Measurements from ENCODE around the gene HEATR5A. TPM values are rescaled to one million over a fixed set of nuclear protein-coding genes. Genes with fewer than 3 reads are reported as not detected.

Gene HEATR5A
- total RNA-seq, 2 donors from 2014 or later, result 31.7 to 36.4 TPM

GRCh38 chr14:31307198-31307597, 113.2 kb downstream of the HEATR5A start:
- Mint-ChIP-seq H3K4me3 (no peak overlapping the region), H3K9me3 (no peaks in the 10 kb centered on the region), H3K27me3 (ENCODE audit: insufficient read depth) (no peaks in the 10 kb centered on the region), H3K4me1 (no peaks in the 10 kb centered on the region), H3K27ac (no peak overlapping the region), H3K36me3 (ENCODE audit: low read depth) (peaks cover 43% of the 10 kb centered on the region)
- Histone ChIP-seq H3K4me3 (ENCODE audit: low read length) (no peak overlapping the region), H3K27ac (ENCODE audit: low read depth, low read length) (no peak overlapping the region), H3K9me3 (ENCODE audit: control insufficient read depth, low read length) (no peaks in the 10 kb centered on the region), H3K9ac (ENCODE audit: extremely low read depth, low read length, poor library complexity, severe bottlenecking) (no peak overlapping the region), H3K27me3 (ENCODE audit: control insufficient read depth, insufficient read depth, low read length, poor library complexity, severe bottlenecking) (no peaks in the 10 kb centered on the region), H3K36me3 (ENCODE audit: control insufficient read depth, insufficient read depth, low read length) (peaks cover 53% of the 10 kb centered on the region), H3K4me1 (ENCODE audit: control insufficient read depth, insufficient read depth, low read length) (no peaks in the 10 kb centered on the region)
- no peak for DNase-seq
- no peak for TF ChIP-seq CTCF (conservative IDR thresholded peaks at IDR 0.05)

- WGBS, 2 experiments (ENCODE audit: insufficient coverage in 1 of 2, insufficient read length in 1 of 2), result 96% methylated on average over 2 to 5 of the region's 5 CpGs
- no peaks in the 10 kb centered on the region for H3K9me3 ChIP-seq (ENCODE audit: control insufficient read depth, low read length)
- Mint-ChIP-seq H3K4me1 (no peaks in the 10 kb centered on the region), H3K9me3 (no peaks in the 10 kb centered on the region), H3K4me3 (no peak overlapping the region), H3K27me3 (ENCODE audit: insufficient read depth) (no peaks in the 10 kb centered on the region), H3K36me3 (ENCODE audit: low read depth) (peaks cover 36% of the 10 kb centered on the region), H3K27ac (peak overlapping the region; percentile 55)
- H3K36me3 ChIP-seq (ENCODE audit: control insufficient read depth, insufficient read depth, low read length), result peaks cover 56% of the 10 kb centered on the region
- H3K4me3 ChIP-seq (ENCODE audit: low read length), result no peak overlapping the region
- no peaks in the 10 kb centered on the region for H3K4me1 ChIP-seq (ENCODE audit: control insufficient read depth, insufficient read depth, low read length)
- H3K27me3 ChIP-seq (ENCODE audit: control insufficient read depth, insufficient read depth, low read length, poor library complexity, severe bottlenecking), result no peaks in the 10 kb centered on the region
- TF ChIP-seq CTCF (conservative IDR thresholded peaks at IDR 0.05), result no peak
- H3K9ac ChIP-seq (ENCODE audit: extremely low read depth, low read length, poor library complexity, severe bottlenecking), result no peak overlapping the region
- DNase-seq, result no peak
- H3K27ac ChIP-seq (ENCODE audit: low read depth, low read length), result no peak overlapping the region
Observed at GRCh38 chr14:31303654-31304053, 116.7 kb downstream of the HEATR5A start.

GRCh38 chr14:31300883-31301282, 119.5 kb downstream of the HEATR5A start:
- H3K27ac ChIP-seq (ENCODE audit: low read depth, low read length), result no peak overlapping the region
- no peak overlapping the region for H3K9ac ChIP-seq (ENCODE audit: extremely low read depth, low read length, poor library complexity, severe bottlenecking)
- no peaks in the 10 kb centered on the region for H3K27me3 ChIP-seq (ENCODE audit: control insufficient read depth, insufficient read depth, low read length, poor library complexity, severe bottlenecking)
- no peak overlapping the region for H3K27ac Mint-ChIP-seq
- H3K9me3 Mint-ChIP-seq, result no peaks in the 10 kb centered on the region
- no peak for DNase-seq
- 94% methylated on average over 3 of the region's 3 CpGs; no CpG with 5 or more reads in 1 of the 2 experiments for WGBS, 2 experiments (ENCODE audit: insufficient coverage in 1 of 2, insufficient read length in 1 of 2)
- no peaks in the 10 kb centered on the region for H3K9me3 ChIP-seq (ENCODE audit: control insufficient read depth, low read length)
- no peaks in the 10 kb centered on the region for H3K4me1 ChIP-seq (ENCODE audit: control insufficient read depth, insufficient read depth, low read length)
- H3K36me3 Mint-ChIP-seq (ENCODE audit: low read depth), result peaks cover 34% of the 10 kb centered on the region
- no peaks in the 10 kb centered on the region for H3K27me3 Mint-ChIP-seq (ENCODE audit: insufficient read depth)
- H3K4me3 Mint-ChIP-seq, result no peak overlapping the region
- TF ChIP-seq CTCF (conservative IDR thresholded peaks at IDR 0.05), result no peak
- no peak overlapping the region for H3K4me3 ChIP-seq (ENCODE audit: low read length)
- H3K4me1 Mint-ChIP-seq, result no peaks in the 10 kb centered on the region
- peaks cover 44% of the 10 kb centered on the region for H3K36me3 ChIP-seq (ENCODE audit: control insufficient read depth, insufficient read depth, low read length)

Measured in endodermal cell (in vitro differentiated cells).